GM18519 (cell line): Measurements from ENCODE around the gene NAIF1.
"Not testable (repeated sequence)": the region's sequence is repeated elsewhere in the genome, so short reads cannot be mapped to it uniquely, and the experiment has no call there.

Experiments
- ATAC-seq: cut with Tn5 transposase; IDR thresholded peaks from one replicate; pipeline ENCODE4 v1.9.1; 2021; ENCODE audit warnings: mild to moderate bottlenecking, moderate library complexity; ENCODE audit not compliant: unreplicated experiment, low FRiP score

Gene NAIF1

GRCh38 chr9:128062846-128063831 is 4.0 kb downstream of the NAIF1 start:
- ATAC-seq, result no peak

GRCh38 chr9:128062279-128062678 is 4.8 kb downstream of the NAIF1 start:
- ATAC-seq, result no peak

GRCh38 chr9:128061275-128061960 is 5.7 kb downstream of the NAIF1 start:
- ATAC-seq, result no peak

GRCh38 chr9:128059365-128059983 is 7.6 kb downstream of the NAIF1 start:
- no peak for ATAC-seq

GRCh38 chr9:128057724-128058409 is 9.3 kb downstream of the NAIF1 start:
- no peak for ATAC-seq

- ATAC-seq, result no peak
Measured at GRCh38 chr9:128056887-128057723, 10.0 kb downstream of the NAIF1 start.

GRCh38 chr9:128056086-128056485 is 11.0 kb downstream of the NAIF1 start:
- ATAC-seq, result no peak

- no peak for ATAC-seq
Measured at GRCh38 chr9:128055344-128056040, 11.6 kb downstream of the NAIF1 start.

GRCh38 chr9:128054087-128054486 is 13.0 kb downstream of the NAIF1 start:
- no peak for ATAC-seq

GRCh38 chr9:128053560-128053959 is 13.6 kb downstream of the NAIF1 start:
- no peak for ATAC-seq

GRCh38 chr9:128051932-128052709 is 15.0 kb downstream of the NAIF1 start:
- no peak for ATAC-seq

- no peak for ATAC-seq
Measured at GRCh38 chr9:128049843-128050242, 17.3 kb downstream of the NAIF1 start.

GRCh38 chr9:128048663-128049062 is 18.5 kb downstream of the NAIF1 start:
- no peak for ATAC-seq

- ATAC-seq, result no peak
Measured at GRCh38 chr9:128047231-128047630, 19.9 kb downstream of the NAIF1 start.

GRCh38 chr9:128045831-128046230 is 21.3 kb downstream of the NAIF1 start:
- no peak for ATAC-seq

GRCh38 chr9:128045409-128045808 is 21.7 kb downstream of the NAIF1 start:
- not testable (repeated sequence) for ATAC-seq

- ATAC-seq, result no peak
Measured at GRCh38 chr9:128043467-128043868, 23.7 kb downstream of the NAIF1 start.

- no peak for ATAC-seq
Measured at GRCh38 chr9:128042043-128042442, 25.1 kb downstream of the NAIF1 start.
